ENCODE results near the gene ACTN2.

DNA sequence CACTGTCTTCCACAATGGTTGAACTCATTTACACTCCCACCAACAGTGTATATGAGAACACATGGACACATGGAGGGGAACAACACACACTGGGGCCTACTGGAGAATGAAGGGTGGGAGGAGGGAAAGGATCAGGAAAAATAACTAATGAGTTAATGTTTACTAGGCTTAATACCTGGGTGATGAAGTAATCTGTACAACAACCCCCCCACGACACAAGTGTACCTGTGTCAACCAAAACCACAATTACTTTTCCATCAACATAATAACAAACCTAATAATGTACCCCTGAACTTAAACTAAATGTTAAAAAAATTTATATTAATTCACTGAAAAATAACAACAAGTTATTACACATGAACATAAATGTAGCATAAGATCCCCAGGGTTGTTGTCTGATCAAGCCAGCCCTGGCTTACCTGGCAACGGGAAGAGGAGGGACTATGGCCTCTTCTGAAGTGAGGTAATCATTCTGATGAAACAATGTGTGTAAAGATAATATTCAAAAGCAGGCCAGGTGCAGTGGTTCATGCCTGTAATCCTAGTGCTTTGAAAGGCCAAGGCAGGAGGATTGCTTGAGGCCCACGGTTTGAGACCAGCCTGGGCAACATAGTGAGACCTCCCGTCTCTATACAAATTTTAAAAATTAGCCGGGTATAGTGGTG, 41.2 kb upstream of the ACTN2 start:
- TF ChIP-seq, protein P1, sequence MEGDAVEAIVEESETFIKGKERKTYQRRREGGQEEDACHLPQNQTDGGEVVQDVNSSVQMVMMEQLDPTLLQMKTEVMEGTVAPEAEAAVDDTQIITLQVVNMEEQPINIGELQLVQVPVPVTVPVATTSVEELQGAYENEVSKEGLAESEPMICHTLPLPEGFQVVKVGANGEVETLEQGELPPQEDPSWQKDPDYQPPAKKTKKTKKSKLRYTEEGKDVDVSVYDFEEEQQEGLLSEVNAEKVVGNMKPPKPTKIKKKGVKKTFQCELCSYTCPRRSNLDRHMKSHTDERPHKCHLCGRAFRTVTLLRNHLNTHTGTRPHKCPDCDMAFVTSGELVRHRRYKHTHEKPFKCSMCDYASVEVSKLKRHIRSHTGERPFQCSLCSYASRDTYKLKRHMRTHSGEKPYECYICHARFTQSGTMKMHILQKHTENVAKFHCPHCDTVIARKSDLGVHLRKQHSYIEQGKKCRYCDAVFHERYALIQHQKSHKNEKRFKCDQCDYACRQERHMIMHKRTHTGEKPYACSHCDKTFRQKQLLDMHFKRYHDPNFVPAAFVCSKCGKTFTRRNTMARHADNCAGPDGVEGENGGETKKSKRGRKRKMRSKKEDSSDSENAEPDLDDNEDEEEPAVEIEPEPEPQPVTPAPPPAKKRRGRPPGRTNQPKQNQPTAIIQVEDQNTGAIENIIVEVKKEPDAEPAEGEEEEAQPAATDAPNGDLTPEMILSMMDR (IDR thresholded peaks at IDR 0.05) = no peak
- TF ChIP-seq POLR2A (IDR thresholded peaks at IDR 0.05) = no peak
